IMR-90 (cell line): ENCODE results near the gene ZBED4. TPM values are rescaled to one million over a fixed set of nuclear protein-coding genes. Genes with fewer than 3 reads are reported as not detected.

ENCODE experiments used
- ATAC-seq: fragments of 200-7000 bp; cut with Tn5 transposase; 2 replicates; pipeline ENCODE4 v1.9.1; 2020; ENCODE audit warnings: low read depth, mild to moderate bottlenecking, moderate library complexity
- BruUV-seq: library from RNA; stranded (reverse); fragments of 400-500 nt; replicated peaks from 2 replicates; lab custom pipeline; 2021; lab: Mats Ljungman, UMichigan
- CTCF ChIA-PET: fragments of 300-600 bp; formaldehyde crosslinking; extraction: SDS; loops from one replicate; lab custom pipeline; 2021; ENCODE audit warnings: antibody characterized with exemption; lab: Yijun Ruan, JAX
- POLR2A ChIA-PET: fragments of 300-600 bp; sonication (Branson Sonifier 250); formaldehyde crosslinking; loops from one replicate; lab custom pipeline; 2022; ENCODE audit warnings: antibody characterized with exemption; ENCODE audit not compliant: unreplicated experiment; lab: Charles Lee
- DNase-seq: peaks from one replicate; pipeline ENCODE4 v3.0.0; 2013
- H2AFZ ChIP-seq: replicated peaks from 2 replicates; pipeline ENCODE3; 2013; ENCODE audit warnings: low read length, mild to moderate bottlenecking; ENCODE audit not compliant: poor library complexity
- H2AK5ac ChIP-seq: 2 replicates; pipeline ENCODE4 v1.6.1; 2013; ENCODE audit warnings: low read depth, low read length, inconsistent platforms
- H2AK9ac ChIP-seq: replicated peaks from 2 replicates; pipeline ENCODE3; 2013; ENCODE audit warnings: mild to moderate bottlenecking, low read depth, low read length, moderate library complexity; ENCODE audit not compliant: poor library complexity
- H2BK120ac ChIP-seq: 2 replicates; pipeline ENCODE4 v1.6.1; 2013; ENCODE audit warnings: low read depth, low read length, inconsistent platforms
- H2BK15ac ChIP-seq: 3 replicates; pipeline ENCODE4 v1.6.1; 2013; ENCODE audit warnings: low read depth, low read length, inconsistent platforms
- H2BK20ac ChIP-seq: 2 replicates; pipeline ENCODE4 v1.6.1; 2013; ENCODE audit warnings: low read depth, mild to moderate bottlenecking, inconsistent platforms, low read length, moderate library complexity
- H2BK5ac ChIP-seq: 2 replicates; pipeline ENCODE4 v1.6.1; 2013; ENCODE audit warnings: mild to moderate bottlenecking, low read depth, low read length, inconsistent platforms; ENCODE audit not compliant: poor library complexity, severe bottlenecking
- H3K14ac ChIP-seq: replicated peaks from 2 replicates; pipeline ENCODE4 v1.6.1; 2013; ENCODE audit warnings: low read depth, low read length, inconsistent platforms
- H3K18ac ChIP-seq: 2 replicates; pipeline ENCODE4 v1.6.1; 2013; ENCODE audit warnings: low read depth, low read length, control low read depth
- H3K23ac ChIP-seq: 2 replicates; pipeline ENCODE4 v1.6.1; 2013; ENCODE audit warnings: low read depth, low read length, inconsistent platforms
- H3K27ac ChIP-seq: 2 replicates; pipeline ENCODE4 v1.5.1; 2013; ENCODE audit warnings: mild to moderate bottlenecking, control low read depth, low read length; ENCODE audit not compliant: insufficient read depth
- H3K27me3 ChIP-seq: 2 replicates; pipeline ENCODE4 v1.6.1; 2013; ENCODE audit warnings: low read length; ENCODE audit not compliant: control insufficient read depth, insufficient read depth
- H3K36me3 ChIP-seq: 2 replicates; pipeline ENCODE4 v1.6.1; 2013; ENCODE audit warnings: low read length, mixed read lengths; ENCODE audit not compliant: control insufficient read depth, insufficient read depth
- H3K4ac ChIP-seq: 2 replicates; pipeline ENCODE4 v1.6.1; 2013; ENCODE audit warnings: low read depth, low read length, inconsistent platforms
- H3K4me1 ChIP-seq: 2 replicates; pipeline ENCODE4 v1.6.1; 2013; ENCODE audit warnings: low read length, mixed read lengths; ENCODE audit not compliant: control insufficient read depth, insufficient read depth
- H3K4me2 ChIP-seq: 2 replicates; pipeline ENCODE4 v1.6.1; 2013; ENCODE audit warnings: low read depth, mild to moderate bottlenecking, control low read depth, low read length, moderate library complexity
- H3K4me3 ChIP-seq: 2 replicates; pipeline ENCODE4 v1.5.1; 2013; ENCODE audit warnings: low read depth, mild to moderate bottlenecking, control low read depth, low read length, moderate library complexity; ENCODE audit not compliant: insufficient read depth
- H3K56ac ChIP-seq: 2 replicates; pipeline ENCODE4 v1.6.1; 2013; ENCODE audit warnings: low read length, inconsistent platforms; ENCODE audit not compliant: insufficient read depth; ENCODE audit errors: extremely low read depth
- H3K79me1 ChIP-seq, 2 experiments: 2 replicates each; pipeline ENCODE4 v1.6.1; 2013; ENCODE audit warnings: low read length in 2 of 2, inconsistent platforms in 1 of 2, low read depth in 1 of 2
- H3K9ac ChIP-seq: 2 replicates; pipeline ENCODE4 v1.6.1; 2013; ENCODE audit warnings: low read depth, low read length, control low read depth
- H3K9me1 ChIP-seq: 2 replicates; pipeline ENCODE4 v1.6.1; 2013; ENCODE audit warnings: low read length, inconsistent platforms; ENCODE audit not compliant: insufficient read depth
- H3K9me3 ChIP-seq: 2 replicates; pipeline ENCODE4 v1.6.1; 2013; ENCODE audit warnings: low read length; ENCODE audit not compliant: control insufficient read depth, insufficient read depth
- H4K20me1 ChIP-seq: 2 replicates; pipeline ENCODE4 v1.6.1; 2013; ENCODE audit warnings: low read length, inconsistent platforms; ENCODE audit not compliant: insufficient read depth
- H4K5ac ChIP-seq: 2 replicates; pipeline ENCODE4 v1.6.1; 2013; ENCODE audit warnings: mild to moderate bottlenecking, low read depth, low read length, control low read depth
- H4K8ac ChIP-seq, 2 experiments: 2 replicates each; pipeline ENCODE4 v1.6.1; 2013; ENCODE audit warnings: low read depth in 2 of 2, low read length in 2 of 2, control low read depth in 1 of 2, inconsistent platforms in 1 of 2
- H4K91ac ChIP-seq: 2 replicates; pipeline ENCODE4 v1.6.1; 2013; ENCODE audit warnings: low read depth, low read length, inconsistent platforms; ENCODE audit not compliant: insufficient read depth
- BHLHE40 ChIP-seq: fragments of 150-350 bp; IDR thresholded peaks from 2 replicates; pipeline ENCODE4 v1.6.1; 2016; ENCODE audit warnings: mild to moderate bottlenecking, low read depth, low read length
- CEBPB ChIP-seq: IDR thresholded peaks from 2 replicates; pipeline ENCODE4 v1.6.1; 2012; ENCODE audit warnings: low read depth, low read length, improper control_type of control experiment
- CHD1 ChIP-seq: IDR thresholded peaks from 2 replicates; pipeline ENCODE4 v1.6.1; 2012; ENCODE audit warnings: low read depth, low read length, improper control_type of control experiment
- FOS ChIP-seq: fragments of 150-350 bp; IDR thresholded peaks from 2 replicates; pipeline ENCODE4 v1.6.1; 2016; ENCODE audit warnings: low read depth, low read length
- MXI1 ChIP-seq: IDR thresholded peaks from 2 replicates; pipeline ENCODE4 v1.6.1; 2012; ENCODE audit warnings: low read depth, mild to moderate bottlenecking, low read length, moderate library complexity, borderline replicate concordance
- NFE2L2 ChIP-seq: fragments of 150-350 bp; IDR thresholded peaks from 2 replicates; pipeline ENCODE4 v1.6.1; 2016; ENCODE audit warnings: low read depth, mild to moderate bottlenecking, low read length
- POLR2A ChIP-seq: IDR thresholded peaks from 2 replicates; pipeline ENCODE4 v1.6.1; 2012; ENCODE audit warnings: mild to moderate bottlenecking, low read depth, low read length
- RAD21 ChIP-seq: IDR thresholded peaks from 2 replicates; pipeline ENCODE4 v1.6.1; 2012; ENCODE audit warnings: low read length, improper control_type of control experiment
- SMC3 ChIP-seq: fragments of 150-350 bp; IDR thresholded peaks from 2 replicates; pipeline ENCODE4 v1.6.1; 2016; ENCODE audit warnings: low read depth, mild to moderate bottlenecking, antibody characterized with exemption, low read length, moderate library complexity
- WGBS, 2 experiments: methylation state at CpG; one replicate each; pipeline versions ENCODE4 v1.1.5 to v1.1.7; 2013; ENCODE audit warnings: missing lambda C conversion rate in 2 of 2; ENCODE audit not compliant: insufficient read length in 1 of 2; ENCODE audit errors: extremely low coverage in 2 of 2; 5-methylcytosine and 5-hydroxymethylcytosine counted together
- dilution Hi-C: fragments of 300-500 bp; cut with HindIII; formaldehyde crosslinking; loops from one replicate; pipeline ENCODE4 v1.14.3; 2018; ENCODE audit warnings: low sequenced_read_pairs; ENCODE audit not compliant: unreplicated experiment
- in situ Hi-C: fragments of 300-500 bp; cut with MboI; formaldehyde crosslinking; loops from 3 replicates; pipeline ENCODE4 v1.14.3; 2019; ENCODE audit warnings: low sequenced_read_pairs, inconsistent platforms, mixed read lengths
- intact Hi-C: fragments of 100-400 bp; cut with micrococcal nuclease; formaldehyde crosslinking; loops from 2 replicates; pipeline ENCODE4 v1.10.0; 2022
- polyA plus RNA-seq, 3 experiments: library from polyadenylated mRNA; depleted of rRNA; stranded (reverse); fragments of >200 nt; gene quantifications; 2 replicates each; pipeline ENCODE4 v1.2.3, GENCODE V29; 2012; ENCODE audit warnings: low replicate concordance in 1 of 3
- total RNA-seq: library from RNA; depleted of rRNA; stranded (reverse); fragments of >200 nt; gene quantifications from 2 replicates; pipeline ENCODE4 v1.2.3, GENCODE V29; 2012
- TF ChIP-seq, protein P1 (sequence below): conservative IDR thresholded peaks from 2 replicates; pipeline ENCODE4 v1.5.1; 2012; ENCODE audit warnings: mild to moderate bottlenecking, low read depth, low read length, improper control_type of control experiment

Gene ZBED4
- total and polyA plus RNA-seq, 2 of the 4 experiments (the other 2 are of a cell fraction), result 9.3 to 10.5 TPM

DNA sequence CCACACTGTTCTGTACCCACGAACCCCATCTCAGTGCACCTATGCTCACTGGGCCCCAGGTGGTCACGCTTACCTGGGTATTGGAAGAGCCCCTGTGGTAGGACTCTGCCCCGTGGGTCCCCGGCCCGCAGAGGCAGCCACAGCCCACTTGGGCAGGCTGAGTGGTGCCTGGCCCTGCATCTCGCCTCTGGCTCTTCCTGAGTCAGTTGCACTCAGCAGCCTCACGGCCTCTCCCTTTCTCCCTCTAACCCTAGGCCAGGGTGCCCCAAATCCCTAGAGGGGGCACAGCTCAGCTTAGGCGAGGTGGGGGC is 74.5 kb downstream of the ZBED4 start:
- no CpG with 5 or more reads among the region's 8 CpGs for WGBS, 2 experiments
- H3K9me1 ChIP-seq, result peaks cover under 1% of the 10 kb centered on the region; the same call in 1 of the 2 replicates
- no peak overlapping the region for H3K56ac ChIP-seq
- H3K79me1 ChIP-seq, result no peaks in the 10 kb centered on the region
- H3K36me3 ChIP-seq, result peaks cover 16% of the 10 kb centered on the region; the same call in 1 of the 2 replicates
- no peak overlapping the region for H3K4ac ChIP-seq
- in situ Hi-C loops (no loop called here), dilution Hi-C loops (no loop called here), intact Hi-C loops (no loop called here)
- H3K14ac ChIP-seq, result no peak overlapping the region
- POLR2A ChIA-PET, result interaction anchor here (1.3 kb wide), 1 partner anchor 10 kb away, joined by 3 read pairs; the partner anchor contains the start of genes ALG12 and CRELD2
- no peak overlapping the region for H4K91ac ChIP-seq
- DNase-seq, result no peak
- H4K8ac ChIP-seq, result no peak overlapping the region
- no peak overlapping the region for H4K5ac ChIP-seq
- H2AK5ac ChIP-seq, result no peak overlapping the region
- H2AFZ ChIP-seq, result peak overlapping the region; percentile 47
- H2AK9ac ChIP-seq, result no peak overlapping the region
- H2BK20ac ChIP-seq, result no peak overlapping the region
- no peak overlapping the region for H3K9ac ChIP-seq
- H4K20me1 ChIP-seq, result no peaks in the 10 kb centered on the region; the same call in 1 of the 2 replicates
- no peak overlapping the region for H2BK15ac ChIP-seq
- no peaks in the 10 kb centered on the region for H3K27me3 ChIP-seq
- no peak overlapping the region for H3K18ac ChIP-seq
- H2BK5ac ChIP-seq, result no peak overlapping the region
- H3K23ac ChIP-seq, result no peak overlapping the region
- ATAC-seq, result no peak
- H3K4me2 ChIP-seq, result no peak overlapping the region
- TF ChIP-seq NFE2L2 (no peak), POLR2A (no peak), MXI1 (no peak), CEBPB (no peak), FOS (no peak), SMC3 (no peak), CHD1 (no peak), RAD21 (no peak), BHLHE40 (no peak)
- TF ChIP-seq, protein P1, sequence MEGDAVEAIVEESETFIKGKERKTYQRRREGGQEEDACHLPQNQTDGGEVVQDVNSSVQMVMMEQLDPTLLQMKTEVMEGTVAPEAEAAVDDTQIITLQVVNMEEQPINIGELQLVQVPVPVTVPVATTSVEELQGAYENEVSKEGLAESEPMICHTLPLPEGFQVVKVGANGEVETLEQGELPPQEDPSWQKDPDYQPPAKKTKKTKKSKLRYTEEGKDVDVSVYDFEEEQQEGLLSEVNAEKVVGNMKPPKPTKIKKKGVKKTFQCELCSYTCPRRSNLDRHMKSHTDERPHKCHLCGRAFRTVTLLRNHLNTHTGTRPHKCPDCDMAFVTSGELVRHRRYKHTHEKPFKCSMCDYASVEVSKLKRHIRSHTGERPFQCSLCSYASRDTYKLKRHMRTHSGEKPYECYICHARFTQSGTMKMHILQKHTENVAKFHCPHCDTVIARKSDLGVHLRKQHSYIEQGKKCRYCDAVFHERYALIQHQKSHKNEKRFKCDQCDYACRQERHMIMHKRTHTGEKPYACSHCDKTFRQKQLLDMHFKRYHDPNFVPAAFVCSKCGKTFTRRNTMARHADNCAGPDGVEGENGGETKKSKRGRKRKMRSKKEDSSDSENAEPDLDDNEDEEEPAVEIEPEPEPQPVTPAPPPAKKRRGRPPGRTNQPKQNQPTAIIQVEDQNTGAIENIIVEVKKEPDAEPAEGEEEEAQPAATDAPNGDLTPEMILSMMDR, result no peak
- BruUV-seq, result no TSS peak
- H3K4me3 ChIP-seq, result no peak overlapping the region
- H3K4me1 ChIP-seq, result peaks cover 6% of the 10 kb centered on the region
- no peak overlapping the region for H3K27ac ChIP-seq
- H3K9me3 ChIP-seq, result no peaks in the 10 kb centered on the region
- CTCF ChIA-PET, result no interaction called here
- H2BK120ac ChIP-seq, result no peak overlapping the region
